Activated CD4-positive, alpha-beta T cell treated with anti-CD3 and anti-CD28 coated beads, Interleukin-2, amount 10 ng/mL, durations not matched to agents 24 days and 14 days (primary cell): ENCODE results near the gene CUX1. TPM values are rescaled to one million over a fixed set of nuclear protein-coding genes. Genes with fewer than 3 reads are reported as not detected.
"Not testable (repeated sequence)": the region's sequence is repeated elsewhere in the genome, so short reads cannot be mapped to it uniquely, and the experiment has no call there.

Source experiments
- DNase-seq: peaks from one replicate; pipeline ENCODE4 v3.0.0; 2022
- H3K27ac Mint-ChIP-seq: one replicate; pipeline ENCODE4 v1.8.0; 2022; ENCODE audit warnings: mild to moderate bottlenecking, mixed read lengths
- H3K27me3 Mint-ChIP-seq: one replicate; pipeline ENCODE4 v1.8.0; 2022; ENCODE audit warnings: mixed read lengths
- H3K36me3 Mint-ChIP-seq: one replicate; pipeline ENCODE4 v1.8.0; 2022; ENCODE audit warnings: low read depth, mild to moderate bottlenecking, mixed read lengths
- H3K4me1 Mint-ChIP-seq: one replicate; pipeline ENCODE4 v1.8.0; 2021; ENCODE audit warnings: mixed read lengths
- H3K4me3 Mint-ChIP-seq: one replicate; pipeline ENCODE4 v1.8.0; 2022; ENCODE audit warnings: mild to moderate bottlenecking, moderate library complexity, mixed read lengths
- H3K9me3 Mint-ChIP-seq: one replicate; pipeline ENCODE4 v1.8.0; 2021; ENCODE audit warnings: mixed read lengths
- intact Hi-C: fragments of 100-400 bp; cut with micrococcal nuclease; formaldehyde crosslinking; loops from one replicate; pipeline ENCODE4 v1.15.1; 2023
- total RNA-seq: library from RNA; stranded (reverse); gene quantifications from 2 replicates; pipeline ENCODE4 v1.2.3, GENCODE V29; 2022

Gene CUX1
- total RNA-seq, 1 donor from 2014 or later, result 31.5 TPM

DNA sequence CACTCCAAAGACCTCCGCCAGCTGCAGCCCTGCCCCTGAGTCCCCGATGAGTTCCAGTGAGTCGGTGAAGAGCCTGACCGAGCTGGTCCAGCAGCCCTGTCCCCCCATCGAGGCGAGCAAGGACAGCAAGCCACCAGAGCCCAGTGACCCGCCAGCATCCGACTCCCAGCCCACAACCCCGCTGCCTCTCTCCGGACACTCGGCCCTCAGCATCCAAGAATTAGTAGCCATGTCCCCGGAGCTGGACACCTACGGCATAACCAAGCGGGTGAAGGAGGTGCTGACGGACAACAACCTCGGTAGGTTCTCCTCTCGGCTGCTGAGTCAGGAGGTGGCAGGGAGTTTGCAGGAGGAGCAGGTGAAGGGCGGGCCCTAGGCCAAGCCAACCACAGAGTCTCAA, 409.9 kb downstream of the CUX1 start:
- Mint-ChIP-seq H3K4me1 (peaks cover 2% of the 10 kb centered on the region), H3K4me3 (no peak overlapping the region), H3K36me3 (peaks cover 2% of the 10 kb centered on the region), H3K27me3 (no peaks in the 10 kb centered on the region), H3K9me3 (no peaks in the 10 kb centered on the region), H3K27ac (no peak overlapping the region)
- no peak for DNase-seq
- intact Hi-C loops, result no loop called here

DNA sequence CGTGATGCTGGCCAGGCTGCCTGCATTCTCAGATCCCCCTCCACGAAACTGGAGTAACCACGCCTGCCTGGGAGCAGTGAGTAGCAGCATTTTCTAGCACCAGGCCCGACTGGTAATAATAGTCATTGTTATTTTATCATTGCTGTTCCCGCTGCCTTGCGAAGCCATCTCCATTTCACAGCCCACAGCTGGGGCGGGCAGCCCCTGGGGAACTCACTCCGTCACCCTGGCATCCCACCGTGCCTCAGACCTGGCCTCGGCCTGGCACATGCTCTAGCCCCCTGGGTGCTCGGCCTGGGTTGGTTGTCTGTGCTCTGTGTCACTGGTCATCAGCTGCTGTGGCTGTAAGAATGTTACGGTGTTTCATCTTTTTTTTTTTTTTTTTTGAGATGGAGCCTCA, 411.5 kb downstream of the CUX1 start:
- intact Hi-C loops, result no loop called here
- peaks cover 2% of the 10 kb centered on the region for H3K36me3 Mint-ChIP-seq
- H3K27me3 Mint-ChIP-seq, result no peaks in the 10 kb centered on the region

DNA sequence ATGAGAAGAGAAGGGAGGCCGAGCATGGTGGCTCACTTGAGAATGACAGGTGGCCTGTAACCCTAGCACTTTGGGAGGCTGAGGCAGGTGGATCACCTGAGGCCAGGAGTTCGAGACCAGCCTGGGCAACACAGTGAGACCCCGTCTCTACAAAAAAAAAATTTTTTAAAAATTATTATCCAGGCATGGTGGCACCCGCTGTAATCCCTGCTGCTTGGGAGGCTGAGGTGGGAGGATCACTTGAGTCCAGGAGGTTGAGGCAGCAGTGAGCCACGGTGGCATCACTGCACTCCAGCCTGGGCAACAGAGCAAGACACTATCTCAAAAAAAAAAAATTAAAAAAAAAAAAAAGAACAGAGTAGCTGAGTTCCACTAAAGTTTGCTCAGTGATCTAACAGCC, 412.7 kb downstream of the CUX1 start:
- intact Hi-C loops, result loop anchor here (5.0 kb wide), 1 partner anchor 553 kb away; no protein-coding TSS in a partner anchor
- not testable (repeated sequence) for DNase-seq, H3K27ac Mint-ChIP-seq, H3K27me3 Mint-ChIP-seq, H3K9me3 Mint-ChIP-seq, H3K36me3 Mint-ChIP-seq, H3K4me3 Mint-ChIP-seq, H3K4me1 Mint-ChIP-seq

More for the DNA sequence above, 411.5 kb downstream of the CUX1 start:
- Mint-ChIP-seq H3K4me1 (no peaks in the 10 kb centered on the region), H3K27ac (no peak overlapping the region), H3K9me3 (no peaks in the 10 kb centered on the region), H3K4me3 (no peak overlapping the region)
- DNase-seq, result no peak

DNA sequence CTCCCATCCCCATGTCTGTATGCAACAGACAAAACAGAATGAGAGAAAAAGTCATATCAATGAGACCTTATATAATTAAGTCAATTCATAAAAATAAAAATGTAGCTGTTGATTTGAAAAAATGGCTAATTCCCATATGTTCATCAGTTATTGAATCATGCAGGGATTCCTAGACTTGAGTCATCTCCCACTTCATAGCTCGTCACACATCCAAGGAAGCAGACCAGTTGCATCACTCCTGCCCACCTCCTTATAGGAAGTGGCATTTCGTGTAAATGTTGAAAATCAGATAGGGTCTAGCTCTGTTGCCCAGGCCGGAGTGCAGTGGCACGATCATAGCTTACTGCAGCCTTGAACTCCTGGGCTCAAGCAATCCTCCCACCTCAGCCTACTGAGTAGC, 413.2 kb downstream of the CUX1 start:
- H3K27ac Mint-ChIP-seq, result no peak overlapping the region
- no peak overlapping the region for H3K4me3 Mint-ChIP-seq
- no peaks in the 10 kb centered on the region for H3K4me1 Mint-ChIP-seq
- H3K9me3 Mint-ChIP-seq, result no peaks in the 10 kb centered on the region
- DNase-seq, result no peak
- no peaks in the 10 kb centered on the region for H3K27me3 Mint-ChIP-seq
- intact Hi-C loops, result loop anchor here (5.0 kb wide), 1 partner anchor 553 kb away; no protein-coding TSS in a partner anchor
- peaks cover 2% of the 10 kb centered on the region for H3K36me3 Mint-ChIP-seq

DNA sequence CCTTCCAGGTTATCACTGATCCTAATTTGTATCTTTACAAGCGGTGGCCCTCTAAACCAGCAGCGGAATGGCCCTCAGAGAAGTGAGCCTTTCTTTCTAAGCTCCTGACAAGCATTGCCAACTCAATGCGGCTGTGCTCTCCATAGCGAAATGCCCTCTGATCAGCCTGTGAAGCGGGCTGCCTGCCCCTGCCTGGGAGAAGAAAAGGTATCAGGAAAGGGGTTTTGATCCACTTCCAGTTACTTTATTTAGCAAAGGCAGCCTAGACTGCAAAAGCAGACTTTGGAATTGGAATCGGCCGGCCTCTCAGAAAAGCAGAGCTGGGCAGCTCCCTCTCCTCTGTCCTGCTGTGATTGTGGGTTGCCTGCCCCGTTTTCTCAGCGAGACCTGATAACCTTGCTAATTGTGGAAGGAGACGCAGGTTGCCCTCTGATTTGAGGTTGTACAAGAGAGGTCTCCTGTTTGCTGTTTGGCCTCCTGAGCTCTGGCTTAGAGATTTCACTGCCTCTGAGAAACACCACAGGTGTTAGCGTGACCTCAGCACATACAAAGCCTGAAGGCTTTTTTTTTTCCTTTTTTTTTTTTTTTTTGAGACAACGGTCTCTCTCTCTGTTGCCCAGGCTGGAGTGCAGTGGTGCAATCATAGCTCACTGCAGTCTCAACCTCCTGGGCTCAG, 415.3 kb downstream of the CUX1 start:
- intact Hi-C loops, result loop anchor here (5.0 kb wide), 1 partner anchor 555 kb away; no protein-coding TSS in a partner anchor

DNA sequence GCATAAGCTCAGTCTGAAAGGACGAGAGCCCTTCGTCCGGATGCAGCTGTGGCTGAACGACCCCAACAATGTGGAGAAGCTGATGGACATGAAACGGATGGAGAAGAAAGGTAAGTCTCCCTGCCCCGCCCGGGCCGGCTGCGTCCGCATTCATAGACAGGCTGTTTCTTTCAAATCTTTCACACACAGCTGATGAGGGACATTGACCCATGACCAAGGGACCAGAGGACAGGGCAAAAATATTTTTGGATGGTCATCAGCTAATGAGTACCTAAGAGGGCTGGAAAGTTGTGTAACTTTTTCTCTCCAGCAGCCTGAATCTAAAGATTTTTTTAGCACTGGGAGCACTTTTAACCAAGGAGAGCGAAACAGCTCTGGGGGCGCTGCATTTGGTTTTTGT, 416.7 kb downstream of the CUX1 start:
- intact Hi-C loops, result loop anchor here (5.0 kb wide), 1 partner anchor 557 kb away; no protein-coding TSS in a partner anchor
- DNase-seq, result no peak
- H3K27ac Mint-ChIP-seq, result no peak overlapping the region
- no peaks in the 10 kb centered on the region for H3K4me1 Mint-ChIP-seq
- H3K9me3 Mint-ChIP-seq, result no peaks in the 10 kb centered on the region
- H3K36me3 Mint-ChIP-seq, result no peaks in the 10 kb centered on the region
- no peak overlapping the region for H3K4me3 Mint-ChIP-seq
- H3K27me3 Mint-ChIP-seq, result no peaks in the 10 kb centered on the region

More for the DNA sequence above, 415.3 kb downstream of the CUX1 start:
- DNase-seq, result no peak
- Mint-ChIP-seq H3K4me3 (no peak overlapping the region), H3K36me3 (no peaks in the 10 kb centered on the region), H3K27me3 (no peaks in the 10 kb centered on the region), H3K27ac (no peak overlapping the region), H3K4me1 (no peaks in the 10 kb centered on the region), H3K9me3 (no peaks in the 10 kb centered on the region)

DNA sequence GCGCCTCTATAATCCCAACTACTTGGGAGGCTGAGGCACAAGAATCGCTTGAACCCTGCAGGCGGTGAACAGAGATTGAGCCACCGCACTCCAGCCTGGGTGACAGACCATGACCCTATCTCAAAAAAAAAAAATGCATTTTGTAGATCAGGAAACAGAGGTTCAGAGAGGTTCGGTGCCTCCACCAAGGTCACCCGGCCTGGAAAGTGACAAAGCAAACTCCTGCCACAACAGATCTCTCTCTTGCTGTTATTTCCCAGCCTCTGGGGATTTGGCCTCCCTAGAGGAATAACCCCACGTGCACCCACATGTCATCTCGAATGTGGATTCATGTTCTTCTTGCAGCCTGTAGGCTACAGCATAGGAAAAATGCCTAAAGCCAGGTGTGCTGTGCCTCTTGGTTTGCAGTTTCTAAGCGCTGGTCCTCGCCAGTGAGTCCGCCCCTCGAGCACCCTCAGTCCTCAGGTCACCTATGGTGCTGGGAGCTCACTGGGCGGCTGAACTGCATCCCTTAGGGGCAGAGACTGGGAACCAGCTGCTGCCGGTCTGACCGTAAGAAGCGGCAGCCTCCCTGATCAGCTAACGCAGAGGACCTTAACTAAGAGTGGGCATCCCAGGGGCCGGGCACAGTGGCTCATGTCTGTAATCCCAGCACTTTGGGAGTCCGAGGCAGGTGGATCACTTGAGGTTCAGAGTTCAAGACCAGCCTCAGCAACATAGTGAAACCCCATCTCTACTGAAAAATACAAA, 417.6 kb downstream of the CUX1 start:
- no peaks in the 10 kb centered on the region for H3K27me3 Mint-ChIP-seq
- no peaks in the 10 kb centered on the region for H3K9me3 Mint-ChIP-seq
- no peak for DNase-seq
- H3K27ac Mint-ChIP-seq, result no peak overlapping the region
- no peaks in the 10 kb centered on the region for H3K36me3 Mint-ChIP-seq
- H3K4me1 Mint-ChIP-seq, result no peaks in the 10 kb centered on the region
- intact Hi-C loops, result loop anchor here (5.0 kb wide), 1 partner anchor 558 kb away; no protein-coding TSS in a partner anchor
- no peak overlapping the region for H3K4me3 Mint-ChIP-seq

DNA sequence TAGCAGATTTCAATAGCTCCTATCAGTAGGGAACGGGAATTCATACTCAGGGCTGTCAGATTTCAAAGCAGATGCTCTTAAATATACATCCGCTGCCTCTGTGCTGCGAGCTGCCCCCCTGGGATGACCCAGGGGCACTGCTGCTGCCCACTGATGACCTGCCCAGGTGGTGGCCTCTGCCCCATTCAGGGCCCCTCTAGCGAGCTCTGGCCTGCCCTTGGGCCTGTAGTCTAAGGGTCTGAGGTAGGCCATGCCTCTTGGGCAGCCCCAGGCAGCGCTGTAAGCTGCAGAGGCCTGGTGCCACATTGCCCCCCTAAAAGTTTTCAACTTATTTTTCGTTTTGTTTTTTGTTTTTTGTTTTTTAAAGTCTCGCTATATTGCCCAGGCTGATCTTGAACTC, 418.7 kb downstream of the CUX1 start:
- Mint-ChIP-seq H3K9me3 (no peaks in the 10 kb centered on the region), H3K27ac (no peak overlapping the region), H3K36me3 (no peaks in the 10 kb centered on the region), H3K4me1 (no peaks in the 10 kb centered on the region), H3K4me3 (no peak overlapping the region), H3K27me3 (no peaks in the 10 kb centered on the region)
- DNase-seq, result no peak
- intact Hi-C loops, result loop anchor here (1.0 kb wide), 1 partner anchor 548 kb away; no protein-coding TSS in a partner anchor

DNA sequence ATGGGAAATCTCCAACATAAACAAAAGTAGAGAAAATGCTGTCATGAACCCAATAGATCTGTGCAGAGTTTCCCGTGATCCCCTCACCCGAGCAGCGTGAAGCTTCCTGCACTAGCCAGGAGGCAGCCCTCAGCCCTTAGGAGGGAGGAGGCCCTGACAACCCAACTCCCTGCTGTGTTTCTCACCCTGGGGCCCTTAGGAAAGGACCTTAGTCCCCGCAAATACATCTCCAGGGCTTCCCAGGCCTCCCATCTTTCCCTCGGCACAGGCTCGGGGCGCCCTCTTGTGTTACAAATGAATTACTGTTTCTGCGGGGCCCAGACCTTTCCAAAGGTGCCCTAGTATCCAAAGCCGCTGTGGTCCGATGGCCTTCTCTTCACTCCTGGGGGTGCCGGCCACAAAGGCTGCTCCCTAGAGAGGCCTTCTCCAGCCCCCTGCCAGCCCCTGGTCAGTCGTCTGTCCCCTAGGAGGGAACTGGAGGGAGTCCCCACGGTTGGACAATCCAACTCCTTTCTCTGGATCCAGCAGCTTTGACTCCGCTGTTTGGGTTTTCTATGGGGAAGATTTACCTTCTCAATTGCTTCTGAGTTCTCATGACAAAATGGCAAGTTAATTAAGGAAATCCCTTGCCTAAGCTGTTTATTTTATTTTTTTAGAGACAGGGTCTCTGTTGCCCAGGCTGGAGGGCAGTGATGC, 419.3 kb downstream of the CUX1 start:
- H3K27ac Mint-ChIP-seq, result no peak overlapping the region
- no peaks in the 10 kb centered on the region for H3K27me3 Mint-ChIP-seq
- no peaks in the 10 kb centered on the region for H3K36me3 Mint-ChIP-seq
- H3K4me1 Mint-ChIP-seq, result no peaks in the 10 kb centered on the region
- DNase-seq, result peak; percentile 85
- intact Hi-C loops, result loop anchor here (1.0 kb wide), 1 partner anchor 548 kb away; no protein-coding TSS in a partner anchor
- H3K9me3 Mint-ChIP-seq, result no peaks in the 10 kb centered on the region
- H3K4me3 Mint-ChIP-seq, result no peak overlapping the region

DNA sequence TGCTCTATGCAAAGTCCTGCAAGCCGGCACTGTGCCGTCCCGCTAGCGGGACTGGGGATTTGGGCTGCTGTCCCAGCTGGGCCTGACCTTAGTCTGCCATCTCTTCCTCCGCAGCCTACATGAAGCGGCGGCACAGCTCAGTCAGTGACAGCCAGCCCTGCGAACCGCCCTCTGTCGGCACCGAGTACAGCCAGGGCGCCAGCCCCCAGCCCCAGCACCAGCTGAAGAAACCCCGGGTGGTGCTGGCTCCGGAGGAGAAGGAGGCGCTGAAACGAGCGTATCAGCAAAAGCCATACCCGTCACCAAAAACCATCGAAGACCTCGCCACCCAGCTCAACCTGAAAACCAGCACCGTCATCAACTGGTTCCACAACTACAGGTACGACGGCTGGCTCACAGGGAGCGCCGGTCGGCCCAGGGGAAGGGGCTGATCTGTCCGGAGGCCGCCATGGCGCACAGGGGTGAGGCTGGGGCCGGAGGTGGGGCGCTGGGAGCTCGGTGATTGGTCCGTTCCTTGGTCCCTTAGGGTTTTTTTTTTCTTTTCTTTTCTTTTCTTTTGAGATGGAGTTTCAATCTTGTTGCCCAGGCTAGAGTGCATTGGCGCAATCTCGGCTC, 421.9 kb downstream of the CUX1 start:
- H3K4me3 Mint-ChIP-seq, result no peak overlapping the region
- intact Hi-C loops, result no loop called here
- H3K9me3 Mint-ChIP-seq, result no peaks in the 10 kb centered on the region
- H3K27me3 Mint-ChIP-seq, result no peaks in the 10 kb centered on the region
- DNase-seq, result no peak
- H3K4me1 Mint-ChIP-seq, result no peaks in the 10 kb centered on the region
- no peak overlapping the region for H3K27ac Mint-ChIP-seq
- no peaks in the 10 kb centered on the region for H3K36me3 Mint-ChIP-seq

DNA sequence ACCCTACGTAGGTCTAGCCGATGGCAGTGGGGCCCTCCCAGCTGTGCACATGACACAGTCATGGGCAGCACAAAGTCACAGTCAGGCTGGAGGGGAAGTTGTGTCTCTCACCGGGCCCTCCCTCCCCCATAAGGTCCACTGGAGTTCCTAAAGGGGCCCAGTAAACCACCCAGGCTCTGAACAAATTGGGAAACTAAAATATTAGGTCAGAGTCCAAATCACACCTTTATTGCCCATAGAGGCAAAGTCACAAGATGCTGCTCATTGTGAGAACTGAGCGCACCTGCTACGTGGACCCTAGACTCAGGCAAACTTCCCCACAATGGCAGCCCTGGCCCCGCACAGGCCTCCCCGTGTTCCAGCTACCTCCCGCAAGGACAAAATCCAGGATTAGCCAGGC, 424.0 kb downstream of the CUX1 start:
- H3K9me3 Mint-ChIP-seq, result no peaks in the 10 kb centered on the region
- H3K36me3 Mint-ChIP-seq, result no peaks in the 10 kb centered on the region
- H3K4me1 Mint-ChIP-seq, result no peaks in the 10 kb centered on the region
- no peak overlapping the region for H3K27ac Mint-ChIP-seq
- H3K4me3 Mint-ChIP-seq, result no peak overlapping the region
- no peak for DNase-seq
- no peaks in the 10 kb centered on the region for H3K27me3 Mint-ChIP-seq
- intact Hi-C loops, result no loop called here

DNA sequence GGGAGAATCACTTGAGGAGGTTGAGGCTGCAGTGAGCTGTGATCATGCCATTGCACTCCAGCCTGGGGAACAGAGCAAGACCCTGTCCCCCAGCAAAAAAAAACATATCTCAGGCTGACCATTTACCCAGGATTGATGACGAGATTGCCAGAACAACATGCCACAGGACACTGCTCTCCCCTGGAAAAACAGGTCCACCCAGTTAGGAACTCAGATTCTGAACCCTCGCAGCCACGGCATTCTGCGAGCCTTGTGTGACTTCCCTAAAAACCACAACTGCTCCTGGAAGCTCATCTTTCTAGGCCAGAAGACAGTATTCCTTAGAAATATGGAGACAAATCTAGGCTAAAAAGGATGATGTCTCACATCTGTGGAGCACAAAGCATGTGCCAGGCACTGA, 427.2 kb downstream of the CUX1 start:
- Mint-ChIP-seq H3K27ac (no peak overlapping the region), H3K4me3 (no peak overlapping the region), H3K27me3 (no peaks in the 10 kb centered on the region), H3K36me3 (no peaks in the 10 kb centered on the region), H3K4me1 (no peaks in the 10 kb centered on the region), H3K9me3 (no peaks in the 10 kb centered on the region)
- intact Hi-C loops, result no loop called here
- no peak for DNase-seq

DNA sequence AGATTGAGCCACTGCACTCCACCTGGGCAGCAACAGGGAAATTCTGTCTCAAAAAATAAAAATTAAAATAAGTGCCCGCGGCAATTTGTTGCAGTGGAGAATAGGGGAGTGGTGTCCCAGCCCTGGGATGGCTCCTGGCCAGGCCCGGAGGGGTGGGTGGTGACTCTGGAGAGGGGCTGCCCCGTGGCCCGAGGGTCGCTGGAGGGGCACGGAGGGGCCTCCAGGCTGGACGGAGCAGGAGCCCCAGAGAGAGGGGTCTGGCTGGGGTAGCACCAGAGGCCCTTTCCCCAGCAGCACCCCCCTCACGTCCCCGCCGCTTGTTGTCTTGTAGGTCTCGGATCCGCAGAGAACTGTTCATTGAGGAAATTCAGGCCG, 430.6 kb downstream of the CUX1 start:
- Mint-ChIP-seq H3K36me3 (no peaks in the 10 kb centered on the region), H3K4me1 (no peaks in the 10 kb centered on the region), H3K27me3 (no peaks in the 10 kb centered on the region), H3K4me3 (no peak overlapping the region), H3K9me3 (no peaks in the 10 kb centered on the region), H3K27ac (no peak overlapping the region)
- intact Hi-C loops, result no loop called here
- DNase-seq, result no peak
